Measurements from ENCODE around the gene KIFAP3. TPM values are rescaled to one million over a fixed set of nuclear protein-coding genes. Genes with fewer than 3 reads are reported as not detected.
A peak's percentile ranks its signal among the peaks of the same experiment; 100 is the strongest.

Gene KIFAP3
- total RNA-seq, 2 experiments from 2014 or later = 14.0 to 14.7 TPM

- ATAC-seq = no peak
- no peak for DNase-seq
- Mint-ChIP-seq H3K27me3 (no peaks in the 10 kb centered on the region), H3K4me3 (peak overlapping the region; percentile 70), H3K9me3 (no peaks in the 10 kb centered on the region), H3K27ac (peak overlapping the region; percentile 98), H3K36me3 (ENCODE audit: low read depth) (peaks cover 4% of the 10 kb centered on the region), H3K4me1 (ENCODE audit: low read depth) (peaks cover 30% of the 10 kb centered on the region)
- intact Hi-C loops (cut with micrococcal nuclease) = loop anchor here (10.0 kb wide), 2 partner anchors 100 to 180 kb away; partner anchors contain the start of genes KIFAP3 and METTL18
- no peak for TF ChIP-seq CTCF (IDR thresholded peaks at IDR 0.05)
- CTCF ChIA-PET = interaction anchor here (1.1 to 2.0 kb wide), 4 partner anchors 34 to 1035 kb away, joined by 3 to 7 read pairs (median 4); partner anchors contain the start of gene KIFAP3
- POLR2A ChIA-PET = interaction anchor here (0.9 to 2.8 kb wide), 5 partner anchors 8 to 100 kb away, joined by 3 to 17 read pairs (median 5); partner anchors contain the start of gene METTL18
Measured at GRCh38 chr1:169894424-169895145, 179.9 kb downstream of the KIFAP3 start.

DNA sequence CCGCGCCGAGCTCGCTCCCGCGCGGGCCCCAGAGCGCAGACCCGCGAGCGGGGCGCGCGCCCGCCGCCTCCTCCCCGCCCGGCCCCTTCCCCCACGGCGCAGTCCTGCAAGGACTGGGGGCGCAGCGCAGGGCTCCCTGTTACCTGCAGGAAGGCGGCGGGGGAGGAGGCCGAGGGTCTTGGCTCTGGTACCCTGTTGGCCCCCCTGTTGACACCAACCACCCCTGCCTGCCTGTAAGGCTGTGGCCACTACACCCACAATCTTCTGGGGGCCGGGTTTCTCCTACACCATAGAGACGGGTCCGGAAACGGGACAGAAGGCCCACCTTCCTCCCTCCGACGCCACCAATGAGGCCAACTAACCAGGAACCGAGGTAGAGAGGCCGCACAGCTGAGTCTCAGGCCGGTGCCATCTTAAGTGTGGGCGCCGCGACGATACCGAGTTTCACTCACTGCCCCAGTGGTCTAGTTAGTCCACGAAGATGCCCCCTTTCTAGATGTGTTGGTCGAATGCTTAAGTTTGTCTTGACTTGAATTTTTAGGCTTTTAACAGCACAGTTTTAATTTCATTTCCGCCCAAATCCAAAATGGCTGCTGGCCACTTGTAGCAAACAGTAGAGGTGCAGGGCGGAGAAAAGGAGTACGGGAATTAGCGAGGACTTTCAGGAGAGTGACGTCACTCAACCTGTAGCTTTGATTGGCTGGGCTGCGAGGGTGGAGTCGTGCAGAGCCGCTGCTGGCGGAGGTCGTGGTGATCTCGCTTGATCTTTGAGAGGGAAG is 180.7 kb downstream of the KIFAP3 start, which contains the start of gene SCYL3:
Gene SCYL3, minus strand, starts transcription at position 252 of the 779 bp plus-strand sequence. CDS start 5,056 bp downstream, outside the sequence.
- H3K27ac Mint-ChIP-seq = peak within 1 kb of the TSS; percentile 98

GRCh38 chr1:169892927-169893644 is 181.4 kb downstream of the KIFAP3 start:
- Mint-ChIP-seq H3K27me3 (no peaks in the 10 kb centered on the region), H3K4me3 (peak overlapping the region; percentile 70), H3K27ac (peak overlapping the region; percentile 93), H3K9me3 (no peaks in the 10 kb centered on the region), H3K36me3 (ENCODE audit: low read depth) (peaks cover 12% of the 10 kb centered on the region), H3K4me1 (ENCODE audit: low read depth) (peaks cover 42% of the 10 kb centered on the region)
- TF ChIP-seq CTCF (IDR thresholded peaks at IDR 0.05) = no peak
- ATAC-seq (no peak), DNase-seq (peak; percentile 39)
- intact Hi-C loops (cut with micrococcal nuclease) = loop anchor here (10.0 kb wide), 2 partner anchors 98 to 182 kb away; partner anchors contain the start of genes KIFAP3 and METTL18
- CTCF ChIA-PET = interaction anchor here (1.2 to 1.9 kb wide), 2 partner anchors 75 to 99 kb away, joined by 3 to 4 read pairs; no protein-coding TSS in a partner anchor
- POLR2A ChIA-PET = interaction anchor here (0.9 to 2.8 kb wide), 8 partner anchors 9 to 1848 kb away, joined by 3 to 17 read pairs (median 4); partner anchors contain the start of gene METTL18

More for the DNA sequence above, 180.7 kb downstream of the KIFAP3 start, which contains the start of gene SCYL3:
- peak; percentile 86 for ATAC-seq
- CTCF ChIA-PET = interaction anchor here (1.2 to 2.0 kb wide), 4 partner anchors 35 to 181 kb away, joined by 3 to 7 read pairs (median 4); partner anchors contain the start of gene KIFAP3
- Mint-ChIP-seq H3K4me3 (peak within 1 kb of the TSS; percentile 70), H3K36me3 (ENCODE audit: low read depth) (peaks cover 7% of the 10 kb centered on the region), H3K4me1 (ENCODE audit: low read depth) (peaks cover 36% of the 10 kb centered on the region), H3K9me3 (no peaks in the 10 kb centered on the region), H3K27me3 (no peaks in the 10 kb centered on the region)
- peak; percentile 93 for DNase-seq
- POLR2A ChIA-PET = interaction anchor here (0.9 to 2.8 kb wide), 7 partner anchors 8 to 99 kb away, joined by 3 to 17 read pairs (median 4); partner anchors contain the start of gene METTL18
- intact Hi-C loops (cut with micrococcal nuclease) = loop anchor here (10.0 kb wide), 2 partner anchors 99 to 181 kb away; partner anchors contain the start of genes KIFAP3 and METTL18
- no peak for TF ChIP-seq CTCF (IDR thresholded peaks at IDR 0.05)

GRCh38 chr1:169892176-169892926 is 182.1 kb downstream of the KIFAP3 start:
- TF ChIP-seq CTCF (IDR thresholded peaks at IDR 0.05) = no peak
- peaks cover 44% of the 10 kb centered on the region for H3K4me1 Mint-ChIP-seq (ENCODE audit: low read depth)
- intact Hi-C loops (cut with micrococcal nuclease) = loop anchor here (10.0 kb wide), 2 partner anchors 98 to 182 kb away; partner anchors contain the start of genes KIFAP3 and METTL18
- H3K4me3 Mint-ChIP-seq = peak overlapping the region; percentile 70
- DNase-seq (no peak), ATAC-seq (no peak)
- CTCF ChIA-PET = interaction anchor here (1.4 to 1.9 kb wide), 2 partner anchors 76 to 98 kb away, joined by 4 read pairs; partner anchors contain the start of gene METTL18
- POLR2A ChIA-PET = interaction anchor here (0.9 to 2.8 kb wide), 5 partner anchors 10 to 1849 kb away, joined by 3 to 17 read pairs (median 5); partner anchors contain the start of gene METTL18
- H3K36me3 Mint-ChIP-seq (ENCODE audit: low read depth) = peaks cover 16% of the 10 kb centered on the region
- no peaks in the 10 kb centered on the region for H3K27me3 Mint-ChIP-seq
- H3K9me3 Mint-ChIP-seq = no peaks in the 10 kb centered on the region
- peak overlapping the region; percentile 93 for H3K27ac Mint-ChIP-seq
